HL-60 (cell line): ENCODE data around the gene TSC22D4.

ENCODE experiments used
- CTCF ChIP-seq: IDR thresholded peaks from one replicate; pipeline ENCODE4 v1.5.1; 2011; ENCODE audit warnings: low read length, control low read depth, inconsistent platforms; ENCODE audit not compliant: insufficient read depth
- POLR2AphosphoS5 ChIP-seq: IDR thresholded peaks from 2 replicates; pipeline ENCODE4 v1.6.1; 2012; ENCODE audit warnings: low read depth
- REST ChIP-seq: IDR thresholded peaks from 2 replicates; pipeline ENCODE4 v1.6.1; 2012; ENCODE audit warnings: low read depth; ENCODE audit not compliant: insufficient replicate concordance

DNA sequence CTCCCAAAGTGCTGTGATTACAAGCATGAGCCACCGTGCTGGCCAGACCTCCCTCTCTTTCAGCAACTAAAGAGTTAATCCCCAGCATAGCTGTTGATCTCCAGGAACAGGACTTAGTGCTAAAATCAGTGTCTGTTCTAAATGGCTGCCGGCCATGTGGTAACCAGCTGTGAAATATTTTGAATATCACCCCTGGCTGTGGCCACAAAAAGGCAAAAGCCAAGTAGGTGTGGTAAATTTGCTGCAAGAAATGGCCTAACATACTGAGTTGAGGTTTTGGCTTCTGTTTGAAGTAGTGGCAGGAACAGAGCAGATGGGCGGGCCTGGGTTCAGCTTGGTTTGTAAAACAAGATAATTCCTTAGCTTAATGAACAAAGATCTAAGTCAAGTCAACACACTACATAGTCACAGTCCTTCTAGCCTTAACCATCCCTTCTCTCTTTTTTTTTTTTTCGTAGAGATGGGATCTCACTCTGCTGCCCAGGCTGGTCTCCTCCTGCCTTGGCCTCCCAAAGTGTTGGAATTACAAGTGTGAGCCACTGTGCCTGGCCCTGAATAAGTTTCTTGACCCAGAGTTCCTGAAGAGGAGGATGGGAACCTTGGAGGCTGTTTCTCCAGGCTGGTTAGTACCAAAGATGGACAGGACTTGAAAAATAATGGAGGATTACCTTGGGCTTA lies 37.3 kb upstream of the TSC22D4 start:
- TF ChIP-seq CTCF (no peak), REST (no peak), POLR2AphosphoS5 (no peak)
